IPS-20b (cell line): ENCODE data around the gene NDUFAF8.

ENCODE experiments used
- H3K27ac ChIP-seq: one replicate; pipeline ENCODE4 v1.5.1; 2013; ENCODE audit warnings: low read length
- H3K27me3 ChIP-seq: 2 replicates; pipeline ENCODE4 v1.6.1; 2013; ENCODE audit warnings: mild to moderate bottlenecking, low read length, inconsistent platforms; ENCODE audit not compliant: insufficient read depth
- H3K36me3 ChIP-seq: 2 replicates; pipeline ENCODE4 v1.6.1; 2013; ENCODE audit warnings: low read depth, mild to moderate bottlenecking, inconsistent platforms, low read length, moderate library complexity; ENCODE audit not compliant: insufficient read depth
- H3K4me1 ChIP-seq: 2 replicates; pipeline ENCODE4 v1.6.1; 2013; ENCODE audit warnings: mild to moderate bottlenecking, control low read depth, inconsistent platforms, low read length, moderate library complexity; ENCODE audit not compliant: insufficient read depth
- H3K4me3 ChIP-seq: 2 replicates; pipeline ENCODE4 v1.5.1; 2013; ENCODE audit warnings: mild to moderate bottlenecking, low read length, inconsistent platforms
- H3K9ac ChIP-seq: 2 replicates; pipeline ENCODE4 v1.6.1; 2013; ENCODE audit warnings: low read depth, mild to moderate bottlenecking, inconsistent platforms, low read length, moderate library complexity
- H3K9me3 ChIP-seq: 2 replicates; pipeline ENCODE4 v1.6.1; 2013; ENCODE audit warnings: mild to moderate bottlenecking, low read depth, low read length, inconsistent platforms; ENCODE audit not compliant: insufficient read depth

NDUFAF8 gene

GRCh38 chr17:81261582-81262336, 22.6 kb downstream of the NDUFAF8 start:
- Histone ChIP-seq H3K4me3 (no peak overlapping the region), H3K27me3 (no peaks in the 10 kb centered on the region), H3K9ac (no peak overlapping the region), H3K27ac (no peak overlapping the region), H3K9me3 (no peaks in the 10 kb centered on the region), H3K36me3 (no peaks in the 10 kb centered on the region; the same call in 1 of the 2 replicates), H3K4me1 (no peaks in the 10 kb centered on the region)

GRCh38 chr17:81263371-81264181, 24.5 kb downstream of the NDUFAF8 start:
- Histone ChIP-seq H3K4me3 (no peak overlapping the region), H3K9me3 (no peaks in the 10 kb centered on the region), H3K27ac (no peak overlapping the region), H3K36me3 (peaks cover 1% of the 10 kb centered on the region), H3K4me1 (no peaks in the 10 kb centered on the region), H3K9ac (no peak overlapping the region), H3K27me3 (no peaks in the 10 kb centered on the region)

DNA sequence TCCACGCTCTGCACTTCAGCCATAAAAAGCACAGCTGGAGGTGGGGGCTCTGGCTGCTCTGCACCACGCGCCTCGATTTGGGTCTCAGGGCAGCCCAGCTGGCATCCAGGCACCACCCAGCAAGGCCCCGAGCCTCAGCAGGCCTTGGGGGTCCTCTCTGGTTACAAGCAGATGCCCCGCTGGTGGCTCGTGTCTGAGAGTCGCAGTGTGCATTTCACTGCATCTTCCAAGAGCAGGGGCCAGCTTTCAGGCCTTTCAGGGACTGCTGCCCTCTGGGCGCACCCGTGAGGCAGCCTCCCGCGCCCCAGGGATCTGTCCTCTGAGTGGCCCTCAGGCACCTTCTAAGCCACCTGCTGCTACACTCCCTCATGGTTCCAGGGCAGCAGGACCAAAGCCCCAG, 25.5 kb downstream of the NDUFAF8 start:
- no peak overlapping the region for H3K4me3 ChIP-seq
- peaks cover 11% of the 10 kb centered on the region for H3K36me3 ChIP-seq
- H3K9me3 ChIP-seq = no peaks in the 10 kb centered on the region
- no peaks in the 10 kb centered on the region for H3K27me3 ChIP-seq
- H3K4me1 ChIP-seq = no peaks in the 10 kb centered on the region
- H3K27ac ChIP-seq = no peak overlapping the region
- H3K9ac ChIP-seq = no peak overlapping the region

DNA sequence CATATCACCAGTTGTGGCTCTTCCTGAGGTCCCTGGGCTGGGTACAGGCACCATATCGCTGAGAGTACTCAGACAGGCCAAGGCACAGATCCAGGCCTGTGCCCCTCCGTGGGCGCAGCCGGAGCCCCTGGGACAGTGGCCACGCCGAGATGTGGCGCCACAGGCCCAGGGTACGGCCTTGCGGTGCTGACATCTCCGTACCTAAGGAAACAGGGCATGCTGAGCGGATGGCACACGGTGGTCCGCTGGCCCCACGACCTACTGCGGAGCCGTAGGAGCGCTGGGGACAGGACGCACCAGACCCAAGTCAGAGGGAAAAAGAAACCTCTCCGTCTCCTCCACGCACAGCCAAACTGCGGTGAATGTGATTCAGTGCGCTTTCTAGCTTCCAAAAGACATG, 26.5 kb downstream of the NDUFAF8 start:
- no peak overlapping the region for H3K9ac ChIP-seq
- no peaks in the 10 kb centered on the region for H3K4me1 ChIP-seq
- H3K4me3 ChIP-seq = no peak overlapping the region
- H3K36me3 ChIP-seq = peaks cover 14% of the 10 kb centered on the region
- no peaks in the 10 kb centered on the region for H3K9me3 ChIP-seq
- H3K27me3 ChIP-seq = no peaks in the 10 kb centered on the region
- H3K27ac ChIP-seq = no peak overlapping the region

DNA sequence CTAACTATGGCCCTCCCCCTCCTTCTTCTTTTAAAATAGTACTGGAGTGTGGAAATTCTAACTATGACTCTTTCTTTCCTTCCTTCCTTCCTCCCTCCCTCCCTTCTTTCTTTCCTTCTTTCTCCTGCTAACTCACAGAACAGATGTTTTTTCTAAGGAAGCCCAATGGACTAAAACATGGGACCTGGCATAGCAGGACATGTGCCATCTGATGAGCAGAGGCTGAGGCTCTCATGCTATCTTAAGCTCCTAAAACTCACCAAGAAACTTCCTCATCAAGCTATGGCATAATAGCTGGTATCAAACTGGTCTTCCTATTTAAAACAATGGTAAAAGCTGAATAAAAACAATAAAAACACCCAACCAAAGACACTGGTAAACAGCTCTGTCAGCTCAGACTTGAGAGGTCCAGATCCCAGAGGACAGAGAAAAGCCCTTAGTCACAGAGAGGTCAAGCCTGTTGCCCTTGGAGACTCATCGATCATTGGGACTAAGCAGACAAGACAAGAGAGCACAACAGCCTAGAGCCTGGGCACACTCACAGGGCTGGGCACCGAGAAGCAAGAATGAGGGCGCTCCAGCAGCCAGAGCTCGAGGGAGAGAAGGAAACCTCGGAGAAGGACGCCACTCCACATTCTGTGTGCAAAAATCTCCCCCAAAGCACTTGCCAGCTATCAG, 28.4 kb downstream of the NDUFAF8 start:
- Histone ChIP-seq H3K27ac (no peak overlapping the region), H3K9ac (no peak overlapping the region), H3K4me1 (no peaks in the 10 kb centered on the region), H3K9me3 (no peaks in the 10 kb centered on the region), H3K27me3 (no peaks in the 10 kb centered on the region), H3K36me3 (peaks cover 17% of the 10 kb centered on the region), H3K4me3 (no peak overlapping the region)

DNA sequence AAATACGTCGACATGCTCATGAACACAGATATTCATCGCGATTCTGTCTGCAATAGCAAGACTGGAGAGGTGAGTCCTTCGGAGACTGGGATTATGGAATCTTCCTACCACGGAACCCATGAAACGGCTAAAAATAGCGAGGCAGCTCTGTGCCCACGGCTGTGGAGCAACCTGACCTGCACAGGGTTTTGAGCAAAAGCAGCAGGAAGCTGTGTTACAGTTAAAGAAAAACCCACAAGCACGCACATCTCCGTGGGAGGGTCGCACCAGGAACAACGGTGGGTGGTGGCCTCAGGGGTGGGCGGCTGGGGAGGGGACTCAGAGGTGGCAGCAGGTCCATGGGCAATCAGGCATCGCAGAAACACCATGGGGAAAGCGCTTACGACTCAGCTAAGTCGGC, 31.2 kb downstream of the NDUFAF8 start:
- no peaks in the 10 kb centered on the region for H3K9me3 ChIP-seq
- H3K4me3 ChIP-seq = no peak overlapping the region
- H3K4me1 ChIP-seq = no peaks in the 10 kb centered on the region
- peaks cover 35% of the 10 kb centered on the region for H3K36me3 ChIP-seq
- H3K9ac ChIP-seq = no peak overlapping the region
- H3K27ac ChIP-seq = no peak overlapping the region
- H3K27me3 ChIP-seq = no peaks in the 10 kb centered on the region

DNA sequence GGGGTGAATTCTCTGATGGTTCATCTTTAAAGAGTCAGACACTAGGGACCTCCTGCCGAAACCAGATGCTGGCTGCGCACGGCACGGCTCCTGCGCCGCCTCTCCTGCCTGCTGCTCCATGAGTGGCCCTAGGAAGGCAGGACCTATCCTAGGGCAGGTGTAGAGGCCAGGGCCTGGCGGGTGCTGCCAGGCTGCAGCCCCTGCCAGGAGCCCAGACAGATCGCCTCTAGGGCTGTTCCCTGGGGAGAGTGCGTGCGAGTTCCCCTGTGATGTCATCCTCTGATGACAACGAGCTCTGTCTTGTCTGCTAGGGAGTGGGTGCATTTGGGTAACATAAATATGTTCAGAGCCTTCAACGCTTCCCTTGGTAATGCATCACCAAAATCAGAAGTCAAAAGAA, 32.1 kb downstream of the NDUFAF8 start:
- Histone ChIP-seq H3K4me3 (no peak overlapping the region), H3K9ac (no peak overlapping the region), H3K27ac (no peak overlapping the region), H3K4me1 (no peaks in the 10 kb centered on the region), H3K9me3 (no peaks in the 10 kb centered on the region), H3K27me3 (no peaks in the 10 kb centered on the region), H3K36me3 (peaks cover 35% of the 10 kb centered on the region)

DNA sequence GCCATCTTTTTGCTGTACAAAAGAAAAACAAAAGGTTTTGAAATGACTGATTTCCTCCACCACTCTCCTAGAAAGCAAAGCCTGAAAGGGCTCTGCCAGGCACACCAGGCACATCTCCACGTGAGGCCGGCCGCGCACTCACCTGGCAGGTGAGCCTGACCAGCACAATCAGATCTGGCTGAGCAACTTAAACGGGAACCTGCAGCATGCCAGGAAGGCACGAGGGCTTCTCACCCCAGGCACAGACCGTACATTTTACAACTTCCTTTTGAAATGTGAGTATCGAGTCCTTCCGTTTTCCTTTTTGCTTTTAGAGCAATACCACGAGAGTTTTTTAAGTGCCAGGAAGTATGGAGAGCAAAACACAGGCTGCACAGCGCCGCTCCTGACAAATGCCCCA, 33.5 kb downstream of the NDUFAF8 start:
- H3K4me3 ChIP-seq = no peak overlapping the region
- peaks cover 35% of the 10 kb centered on the region for H3K36me3 ChIP-seq
- no peak overlapping the region for H3K27ac ChIP-seq
- H3K4me1 ChIP-seq = no peaks in the 10 kb centered on the region
- H3K9ac ChIP-seq = no peak overlapping the region
- H3K27me3 ChIP-seq = no peaks in the 10 kb centered on the region
- no peaks in the 10 kb centered on the region for H3K9me3 ChIP-seq

DNA sequence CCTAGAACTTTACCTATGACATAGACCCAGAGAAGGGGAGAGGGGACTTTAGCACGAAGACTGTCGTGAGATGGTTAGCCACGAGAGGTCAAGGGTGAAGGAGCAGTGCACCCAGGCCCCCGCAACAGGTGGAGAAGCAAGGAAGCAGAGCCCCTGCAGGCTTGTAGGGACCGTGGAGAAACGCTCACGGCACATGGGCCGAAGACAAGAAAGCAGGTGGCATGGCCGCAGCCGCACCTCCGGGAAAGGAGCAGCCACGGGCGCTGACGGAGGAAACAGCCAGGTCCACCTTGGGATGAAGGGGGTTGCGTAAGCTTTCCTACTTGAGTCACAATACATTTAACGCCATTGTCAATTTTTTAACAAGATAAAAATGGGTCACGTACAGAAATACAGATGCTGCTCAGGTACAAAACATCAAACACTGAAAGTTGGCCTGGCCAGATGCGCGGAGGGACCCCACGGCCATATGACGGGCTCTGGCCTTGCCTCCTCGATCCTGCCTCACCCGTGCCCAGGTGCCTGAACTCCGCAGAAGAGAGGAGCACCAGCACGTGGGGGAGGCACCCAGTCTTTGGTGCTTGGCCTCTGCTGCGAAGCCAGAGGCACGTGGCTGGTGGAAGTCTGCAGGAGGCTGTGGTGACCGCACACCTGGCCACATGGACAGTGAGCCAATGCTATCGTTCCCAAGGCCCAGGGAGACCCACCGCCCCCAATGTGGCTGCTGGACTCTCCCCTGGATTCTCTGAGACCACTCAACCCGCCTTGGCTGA, 34.8 kb downstream of the NDUFAF8 start:
- no peak overlapping the region for H3K27ac ChIP-seq
- no peaks in the 10 kb centered on the region for H3K4me1 ChIP-seq
- H3K9me3 ChIP-seq = no peaks in the 10 kb centered on the region
- H3K9ac ChIP-seq = no peak overlapping the region
- peaks cover 30% of the 10 kb centered on the region for H3K36me3 ChIP-seq
- no peak overlapping the region for H3K4me3 ChIP-seq
- no peaks in the 10 kb centered on the region for H3K27me3 ChIP-seq

DNA sequence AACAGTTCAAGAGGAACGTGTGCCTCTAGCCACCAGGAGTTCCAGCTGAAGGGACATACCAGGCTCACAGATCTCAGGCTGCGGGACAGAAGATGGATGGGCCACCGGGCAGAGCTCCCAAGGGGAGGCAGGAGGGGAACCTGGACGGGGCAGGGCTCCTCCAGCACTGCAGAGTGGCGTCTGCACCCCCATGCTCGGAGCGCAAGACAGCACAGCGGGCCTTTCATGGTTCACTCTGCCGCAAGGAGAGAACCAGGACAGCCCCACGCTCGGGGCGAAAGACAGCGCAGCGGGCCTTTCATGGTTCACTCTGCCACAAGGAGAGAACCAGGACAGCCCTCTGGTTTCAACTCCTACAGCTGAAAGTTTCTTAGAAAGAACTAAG, 35.3 kb downstream of the NDUFAF8 start:
- Histone ChIP-seq H3K9ac (no peak overlapping the region), H3K36me3 (peaks cover 25% of the 10 kb centered on the region)

DNA sequence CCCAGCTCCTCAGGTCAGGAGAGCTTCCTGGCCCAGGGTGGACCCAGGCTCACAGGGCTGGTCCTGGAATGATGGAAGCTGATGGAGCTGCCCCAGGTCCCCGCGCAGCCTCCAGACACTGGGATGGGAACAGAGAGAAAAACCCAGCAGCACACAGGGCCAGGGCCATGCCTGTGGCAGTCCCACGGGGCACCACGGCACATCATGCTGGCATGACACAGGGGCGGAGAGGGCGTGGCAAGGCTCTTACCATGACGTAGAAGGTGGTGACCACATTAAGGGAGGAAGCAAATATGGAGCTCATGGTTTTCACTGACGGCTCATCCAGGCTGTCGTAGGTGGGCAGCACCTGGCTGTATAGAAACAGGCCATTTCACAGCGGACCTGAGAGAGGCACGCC, 37.7 kb downstream of the NDUFAF8 start:
- Histone ChIP-seq H3K9me3 (no peaks in the 10 kb centered on the region), H3K4me3 (no peak overlapping the region), H3K9ac (no peak overlapping the region), H3K36me3 (peaks cover 20% of the 10 kb centered on the region; the same call in 1 of the 2 replicates), H3K27me3 (no peaks in the 10 kb centered on the region), H3K27ac (no peak overlapping the region), H3K4me1 (no peaks in the 10 kb centered on the region)

More for the DNA sequence above, 35.3 kb downstream of the NDUFAF8 start:
- no peak overlapping the region for H3K4me3 ChIP-seq
- no peak overlapping the region for H3K27ac ChIP-seq
- H3K9me3 ChIP-seq = no peaks in the 10 kb centered on the region
- H3K27me3 ChIP-seq = no peaks in the 10 kb centered on the region
- no peaks in the 10 kb centered on the region for H3K4me1 ChIP-seq
